GM23338 (cell line): ENCODE measurements around the gene CNTN5. TPM values are rescaled to one million over a fixed set of nuclear protein-coding genes. Genes with fewer than 3 reads are reported as not detected.

Experiments used
- ATAC-seq: fragments of 200-7000 bp; cut with Tn5 transposase; 3 replicates; pipeline ENCODE4 v1.9.1; 2020
- DNase-seq: peaks from one replicate; pipeline ENCODE4 v3.0.0-alpha.2; 2015; ENCODE audit warnings: low spot score
- H2AFZ ChIP-seq: fragments of 200-600 bp; sonication (generic); 2 replicates; pipeline ENCODE4 v1.8.0; 2016; ENCODE audit warnings: antibody characterized with exemption, mild to moderate bottlenecking, moderate library complexity
- H3F3A ChIP-seq: fragments of 200-600 bp; sonication (generic); replicated peaks from 2 replicates; pipeline ENCODE4 v1.8.0; 2017; ENCODE audit warnings: antibody characterized with exemption, mixed run types, low read depth
- H3K27ac ChIP-seq: fragments of 200-600 bp; sonication (generic); 2 replicates; pipeline ENCODE4 v1.6.1; 2016; ENCODE audit warnings: low read depth
- H3K27me3 ChIP-seq: fragments of 200-600 bp; sonication (generic); 2 replicates; pipeline ENCODE4 v1.8.0; 2016; ENCODE audit warnings: mild to moderate bottlenecking, mixed run types, moderate library complexity; ENCODE audit not compliant: insufficient read depth
- H3K36me3 ChIP-seq: fragments of 200-600 bp; sonication (generic); 2 replicates; pipeline ENCODE4 v1.8.0; 2016; ENCODE audit warnings: mild to moderate bottlenecking; ENCODE audit not compliant: insufficient read depth
- H3K4me1 ChIP-seq: fragments of 200-600 bp; sonication (generic); 2 replicates; pipeline ENCODE4 v1.8.0; 2016; ENCODE audit warnings: mild to moderate bottlenecking, moderate library complexity; ENCODE audit not compliant: insufficient read depth
- H3K4me2 ChIP-seq: fragments of 200-600 bp; sonication (generic); 2 replicates; pipeline ENCODE4 v1.7.1; 2017; ENCODE audit warnings: mixed run types
- H3K4me3 ChIP-seq: fragments of 200-600 bp; sonication (generic); 2 replicates; pipeline ENCODE4 v1.6.1; 2016; ENCODE audit warnings: mixed run types
- H3K79me2 ChIP-seq: fragments of 200-600 bp; sonication (generic); replicated peaks from 2 replicates; pipeline ENCODE4 v1.8.0; 2017; ENCODE audit warnings: mild to moderate bottlenecking; ENCODE audit not compliant: insufficient read depth
- H3K9me2 ChIP-seq: fragments of 200-600 bp; sonication (generic); 2 replicates; pipeline ENCODE4 v1.8.0; 2017; ENCODE audit not compliant: insufficient read depth
- H4K20me1 ChIP-seq: fragments of 200-600 bp; sonication (generic); replicated peaks from 2 replicates; pipeline ENCODE4 v1.8.0; 2017; ENCODE audit warnings: mild to moderate bottlenecking; ENCODE audit not compliant: insufficient read depth
- H3K27ac Mint-ChIP-seq: 2 replicates; pipeline ENCODE4 v1.8.0; 2020; ENCODE audit warnings: inconsistent platforms, mild to moderate bottlenecking, moderate library complexity, mixed read lengths
- H3K27me3 Mint-ChIP-seq: 3 replicates; pipeline ENCODE4 v1.8.0; 2022; ENCODE audit warnings: low read depth, mild to moderate bottlenecking, moderate library complexity, mixed read lengths, inconsistent platforms; ENCODE audit not compliant: insufficient read depth, poor library complexity
- H3K36me3 Mint-ChIP-seq: 3 replicates; pipeline ENCODE4 v1.8.0; 2021; ENCODE audit warnings: low read depth, mild to moderate bottlenecking, inconsistent platforms, moderate library complexity, mixed read lengths
- H3K4me1 Mint-ChIP-seq: 3 replicates; pipeline ENCODE4 v1.8.0; 2020; ENCODE audit warnings: mild to moderate bottlenecking, inconsistent platforms, mixed read lengths
- H3K4me3 Mint-ChIP-seq: 3 replicates; pipeline ENCODE4 v1.8.0; 2021; ENCODE audit warnings: moderate library complexity, mild to moderate bottlenecking, inconsistent platforms, mixed read lengths
- H3K9me3 Mint-ChIP-seq: 3 replicates; pipeline ENCODE4 v1.8.0; 2020; ENCODE audit warnings: moderate library complexity, mild to moderate bottlenecking, inconsistent platforms, mixed read lengths
- CREB1 ChIP-seq: fragments of 250-450 bp; sonication (Bioruptor Pico); IDR thresholded peaks from 2 replicates; pipeline ENCODE4 v1.5.0; 2020; ENCODE audit warnings: low read depth, mild to moderate bottlenecking, moderate library complexity
- CTCF ChIP-seq, 2 experiments: fragments of 200-600 bp in 1 of 2; sonication (generic) in 1 of 2; conservative IDR thresholded peaks; 2 replicates each; pipeline versions ENCODE4 v1.5.1 to v1.6.1; 2016 to 2017; ENCODE audit warnings: antibody characterized with exemption in 2 of 2, low read depth in 2 of 2, mild to moderate bottlenecking in 2 of 2, moderate library complexity in 1 of 2
- ETS1 ChIP-seq: IDR thresholded peaks from 2 replicates; pipeline ENCODE4 v1.6.1; 2016; ENCODE audit warnings: antibody characterized with exemption
- EZH2 ChIP-seq: fragments of 200-600 bp; sonication (generic); IDR thresholded peaks from one replicate; pipeline ENCODE4 v1.8.0; 2017; ENCODE audit warnings: antibody characterized with exemption, mild to moderate bottlenecking, low read depth; ENCODE audit not compliant: unreplicated experiment
- EZH2phosphoT487 ChIP-seq: fragments of 200-600 bp; sonication (generic); IDR thresholded peaks from one replicate; pipeline ENCODE4 v1.8.1; 2018; ENCODE audit warnings: antibody characterized with exemption; ENCODE audit not compliant: unreplicated experiment
- JUNB ChIP-seq: IDR thresholded peaks from one replicate; pipeline ENCODE4 v1.6.1; 2016; ENCODE audit warnings: antibody characterized with exemption; ENCODE audit not compliant: unreplicated experiment
- NANOG ChIP-seq: IDR thresholded peaks from 2 replicates; pipeline ENCODE4 v1.6.1; 2016; ENCODE audit warnings: antibody characterized with exemption, borderline replicate concordance
- STAT1 ChIP-seq: IDR thresholded peaks from one replicate; pipeline ENCODE4 v1.6.1; 2016; ENCODE audit warnings: antibody characterized with exemption; ENCODE audit not compliant: unreplicated experiment
- ZNF114 ChIP-seq: fragments of 250-450 bp; sonication (Bioruptor Pico); IDR thresholded peaks from 2 replicates; pipeline ENCODE4 v1.5.0; 2020; ENCODE audit warnings: mild to moderate bottlenecking, moderate library complexity
- ZNF331 ChIP-seq: fragments of 250-450 bp; sonication (Bioruptor Pico); IDR thresholded peaks from 2 replicates; pipeline ENCODE4 v1.5.0; 2020; ENCODE audit warnings: low read depth, mild to moderate bottlenecking, moderate library complexity
- polyA plus RNA-seq: library from polyadenylated mRNA; unstranded; fragments of >200 nt; fragmentation: Nextera tagmentation; extraction: Ambion mirVana; gene quantifications from 2 replicates; pipeline ENCODE4 v1.2.1, GENCODE V29; 2016
- total RNA-seq: library from RNA; depleted of rRNA; stranded (reverse); fragments of >200 nt; shearing (Covaris generic); gene quantifications from 2 replicates; pipeline ENCODE4 v1.2.3, GENCODE V29; 2014

Gene CNTN5
- total and polyA plus RNA-seq, 2 experiments from 2014 or later: not detected

- TF ChIP-seq ZNF331 (CRISPR knock-in tag): no peak
- no peak for TF ChIP-seq JUNB
These were observed 223.9 kb downstream of the CNTN5 start (continued) for GRCh38 chr11:99244613-99245012.

- Histone ChIP-seq H3K27ac (no peak overlapping the region), H3K4me2 (no peak overlapping the region), H3K9me2 (no peaks in the 10 kb centered on the region), H3K4me1 (no peaks in the 10 kb centered on the region), H3K36me3 (no peaks in the 10 kb centered on the region), H3F3A (no peaks in the 10 kb centered on the region), H3K4me3 (no peak overlapping the region), H3K79me2 (no peaks in the 10 kb centered on the region), H4K20me1 (no peaks in the 10 kb centered on the region), H2AFZ (no peak overlapping the region), H3K27me3 (no peaks in the 10 kb centered on the region)
- Mint-ChIP-seq H3K4me3 (no peak overlapping the region), H3K27me3 (peaks cover 1% of the 10 kb centered on the region), H3K27ac (no peak overlapping the region), H3K4me1 (no peaks in the 10 kb centered on the region), H3K36me3 (no peaks in the 10 kb centered on the region), H3K9me3 (0 out of 3 replicates have a peak, but pooled peaks cover 2% of the 10 kb centered on the region)
- DNase-seq (no peak), ATAC-seq (no peak)
- no peak for TF ChIP-seq NANOG
- no peak for TF ChIP-seq ZNF114 (CRISPR knock-in tag)
- no peak for TF ChIP-seq CREB1 (CRISPR knock-in tag)
- TF ChIP-seq EZH2: no peak
- no peak for TF ChIP-seq EZH2phosphoT487
- TF ChIP-seq ETS1: no peak
- TF ChIP-seq CTCF (conservative IDR thresholded peaks at IDR 0.05; ENCODE audit: low read depth in 2 of 2): no peak
- TF ChIP-seq ZNF331 (CRISPR knock-in tag): no peak
- no peak for TF ChIP-seq STAT1
These were observed 225.4 kb downstream of the CNTN5 start for GRCh38 chr11:99246199-99246598.

GRCh38 chr11:99256614-99257013, 235.9 kb downstream of the CNTN5 start:
- Mint-ChIP-seq H3K36me3 (no peaks in the 10 kb centered on the region), H3K27me3 (no peaks in the 10 kb centered on the region), H3K4me3 (no peak overlapping the region), H3K27ac (no peak overlapping the region), H3K4me1 (no peaks in the 10 kb centered on the region; the same call in 2 of the 3 replicates), H3K9me3 (no peaks in the 10 kb centered on the region; the same call in 2 of the 3 replicates)
- H3F3A ChIP-seq: no peaks in the 10 kb centered on the region
- no peaks in the 10 kb centered on the region for H3K9me2 ChIP-seq
- DNase-seq (no peak), ATAC-seq (no peak)
- H3K27ac ChIP-seq: no peak overlapping the region
- no peak for TF ChIP-seq STAT1
- TF ChIP-seq EZH2: no peak
- H3K4me1 ChIP-seq: no peaks in the 10 kb centered on the region
- H3K79me2 ChIP-seq: no peaks in the 10 kb centered on the region
- no peaks in the 10 kb centered on the region for H4K20me1 ChIP-seq
- no peaks in the 10 kb centered on the region for H3K36me3 ChIP-seq
- H3K27me3 ChIP-seq: no peaks in the 10 kb centered on the region
- no peak overlapping the region for H3K4me3 ChIP-seq
- H2AFZ ChIP-seq: no peak overlapping the region
- H3K4me2 ChIP-seq: no peak overlapping the region
